ENCODE results near the gene TAF8. TPM values are rescaled to one million over a fixed set of nuclear protein-coding genes. Genes with fewer than 3 reads are reported as not detected.

TAF8 gene
- 21.7 and 27.8 TPM in 2 replicates for polyA plus RNA-seq (2012; rRNA removed)
- 16.9 and 17.1 TPM in 2 replicates for polyA plus RNA-seq (2012; cell fraction: cytosol; rRNA removed)
- polyA plus RNA-seq (2012; cell fraction: nucleus; rRNA removed), result 24.3 and 33.4 TPM in 2 replicates

GRCh38 chr6:42050297-42051267 is at the start of gene TAF8:
Gene TAF8 (plus strand): TSS chr6:42050524. CDS start chr6:42050542, 18 bp downstream.
- POLR2A ChIA-PET, result interaction anchor here (0.6 to 1.7 kb wide), 6 partner anchors 12 to 732 kb away, joined by 3 to 5 read pairs (median 4); partner anchors contain the start of genes BYSL, MED20 and UBR2
- TF ChIP-seq MEF2A (IDR thresholded peaks at IDR 0.05; ENCODE audit: borderline replicate concordance, low read depth) (no peak), JUND (IDR thresholded peaks at IDR 0.05) (no peak), REST (IDR thresholded peaks at IDR 0.05; ENCODE audit: low read depth, low read length) (peak; percentile 50; the same call in 1 of the 2 replicates), NFIC (IDR thresholded peaks at IDR 0.05; ENCODE audit: borderline replicate concordance) (0 out of 2 replicates have a peak, but pooled peaks have one; percentile 22), CTCF (IDR thresholded peaks at IDR 0.05) (no peak), MXI1 (IDR thresholded peaks at IDR 0.05; ENCODE audit: low read depth, low read length) (peak; percentile 29; the same call in 1 of the 2 replicates), TCF12 (IDR thresholded peaks at IDR 0.05) (peak; percentile 21; the same call in 1 of the 2 replicates), RFX5 (IDR thresholded peaks at IDR 0.05; ENCODE audit: low read length) (peak; percentile 72; the same call in 1 of the 2 replicates), YY1 (IDR thresholded peaks at IDR 0.05; ENCODE audit: low read depth) (peak; percentile 98), RXRA (IDR thresholded peaks at IDR 0.05; ENCODE audit: borderline replicate concordance, low read depth) (no peak), RCOR1 (IDR thresholded peaks at IDR 0.05; ENCODE audit: low read length) (no peak), TAF1 (IDR thresholded peaks at IDR 0.05; ENCODE audit: borderline replicate concordance, low read depth, low read length) (peak; percentile 94), FOXM1 (IDR thresholded peaks at IDR 0.05; ENCODE audit: low read depth) (no peak), EP300 (IDR thresholded peaks at IDR 0.05; ENCODE audit: borderline replicate concordance in 1 of 2, low read depth in 1 of 2, low read length in 1 of 2) (peak in 1 of 2 experiments; percentile 21; a peak in 1 of 4 replicates), ELF1 (IDR thresholded peaks at IDR 0.05) (peak; percentile 60; the same call in 1 of the 2 replicates), GABPA (IDR thresholded peaks at IDR 0.05; ENCODE audit: low read depth) (peak; percentile 30; the same call in 1 of the 2 replicates), FOSL2 (IDR thresholded peaks at IDR 0.05; ENCODE audit: borderline replicate concordance, low read depth) (peak; percentile 13; the same call in 1 of the 2 replicates), PBX3 (IDR thresholded peaks at IDR 0.05) (peak; percentile 74), POLR2AphosphoS5 (IDR thresholded peaks at IDR 0.05; ENCODE audit: low read depth, low read length) (peak; percentile 95), MAX (IDR thresholded peaks at IDR 0.05; ENCODE audit: low read depth) (peak; percentile 31; the same call in 1 of the 2 replicates), EZH2phosphoT487 (IDR thresholded peaks at IDR 0.05; ENCODE audit: borderline replicate concordance, low read depth) (no peak), GATA2 (CRISPR knock-in tag; IDR thresholded peaks at IDR 0.05) (no peak), NRF1 (IDR thresholded peaks at IDR 0.05; ENCODE audit: low read depth, low read length) (peak; percentile 28; the same call in 1 of the 2 replicates), RAD21 (IDR thresholded peaks at IDR 0.05; ENCODE audit: low read length) (no peak), CHD2 (IDR thresholded peaks at IDR 0.05; ENCODE audit: low read length, partially characterized antibody) (peak; percentile 94)

More at GRCh38 chr6:42050297-42051267, at the start of gene TAF8:
- Histone ChIP-seq H3K4me2 (peak within 1 kb of the TSS; percentile 99), H3K9me3 (no peaks in the 10 kb centered on the region), H3K9ac (peak within 1 kb of the TSS; percentile 95), H3K27ac (ENCODE audit: low read depth in 2 of 2, low read length in 1 of 2) (peak within 1 kb of the TSS; percentile 92), H3F3A (replicated peaks; ENCODE audit: insufficient read depth) (peaks cover 15% of the 10 kb centered on the region), H3K9me2 (no peaks in the 10 kb centered on the region), H2AFZ (ENCODE audit: low read depth) (peak within 1 kb of the TSS; percentile 95), H4K20me1 (ENCODE audit: insufficient read depth) (no peaks in the 10 kb centered on the region), H3K79me2 (ENCODE audit: insufficient read depth) (peaks cover 17% of the 10 kb centered on the region; the same call in 1 of the 2 replicates), H3K36me3 (replicated peaks in 1 of 2; ENCODE audit: control insufficient read depth in 1 of 2, insufficient read depth in 2 of 2, low read length in 1 of 2) (peaks cover 18 to 31% of the 10 kb centered on the region in 2 experiments), H3K4me1 (ENCODE audit: control insufficient read depth in 1 of 2, insufficient read depth in 2 of 2, low read depth in 1 of 2, low read length in 1 of 2) (peaks cover 9 to 13% of the 10 kb centered on the region in 2 experiments; a peak in 2 of 4 replicates), H3K4me3 (ENCODE audit: low read depth in 2 of 2, low read length in 1 of 2) (peak within 1 kb of the TSS; percentile 66 to 78), H3K27me3 (ENCODE audit: insufficient read depth) (no peaks in the 10 kb centered on the region)
- peak; percentile 95 for DNase-seq
- WGBS (ENCODE audit: low lambda C conversion rate), result 6% methylated on average over 48 of the region's 59 CpGs
- CTCF ChIA-PET, result interaction anchor here (0.6 to 1.5 kb wide), 6 partner anchors 9 to 263 kb away, joined by 3 to 7 read pairs (median 4); partner anchors contain the start of genes BYSL, MED20 and TOMM6

Measured in SK-N-SH (cell line).